A549 (cell line): ENCODE results near the gene SHFL. TPM values are rescaled to one million over a fixed set of nuclear protein-coding genes. Genes with fewer than 3 reads are reported as not detected.

Experiments
- ATAC-seq, 2 experiments: fragments of 200-7000 bp in 1 of 2; fragments of >200 bp in 1 of 2; cut with Nextera tagmentation in 1 of 2; cut with Tn5 transposase in 1 of 2; 3 replicates each; pipeline versions ENCODE4 v1.8.0 to v1.9.1; 2018 to 2020; ENCODE audit warnings: mild to moderate bottlenecking in 1 of 2, moderate library complexity in 1 of 2
- CTCF ChIA-PET: fragments of 300-600 bp; sonication (Branson Sonifier 250); formaldehyde crosslinking; extraction: SDS; loops from one replicate; lab custom pipeline; 2021; ENCODE audit warnings: antibody characterized with exemption, inconsistent platforms; lab: Yijun Ruan, JAX
- POLR2A ChIA-PET: fragments of 350-600 bp; formaldehyde crosslinking; extraction: SDS; loops from one replicate; lab custom pipeline; 2021; ENCODE audit warnings: antibody characterized with exemption, inconsistent platforms; lab: Yijun Ruan, JAX
- DNase-seq, 2 experiments: peaks; one replicate each; pipeline versions ENCODE4 v3.0.0 to v3.0.0-alpha.2; 2011 to 2016; ENCODE audit warnings: low read depth in 1 of 2, low spot score in 1 of 2
- FAIRE-seq: peaks from 2 replicates; lab custom pipeline; 2011; peaks lifted over from hg19 to GRCh38; lab: Jason Lieb, UNC
- H3K27ac ChIP-seq, 2 experiments: fragments of >200 bp; sonication (Bioruptor Twin); formaldehyde crosslinking; 3 replicates each; pipeline ENCODE4 v1.5.1; 2016 to 2017
- H3K4me1 ChIP-seq: fragments of >200 bp; sonication (Bioruptor Twin); formaldehyde crosslinking; 3 replicates; pipeline ENCODE4 v1.6.1; 2016
- H3K4me2 ChIP-seq: fragments of >200 bp; sonication (Bioruptor Twin); formaldehyde crosslinking; 3 replicates; pipeline ENCODE4 v1.6.1; 2016
- H3K4me3 ChIP-seq: fragments of >200 bp; sonication (Bioruptor Twin); formaldehyde crosslinking; 3 replicates; pipeline ENCODE4 v1.5.1; 2016
- H3K9me3 ChIP-seq: fragments of >200 bp; sonication (Bioruptor Twin); formaldehyde crosslinking; 3 replicates; pipeline ENCODE4 v1.6.1; 2016
- POLR2A ChIP-seq: IDR thresholded peaks from 2 replicates; pipeline ENCODE4 v1.6.1; 2012; ENCODE audit warnings: mild to moderate bottlenecking, low read length
- WGBS: methylation state at CpG from one replicate; pipeline ENCODE4 v1.1.6; 2017; ENCODE audit errors: missing lambda C conversion rate; 5-methylcytosine and 5-hydroxymethylcytosine counted together
- polyA plus RNA-seq, 4 experiments: library from polyadenylated mRNA; depleted of rRNA in 3 of 4; stranded (reverse); fragments of >200 nt; fragmentation: RNase III in 1 of 4; extraction: RNeasy Plus Mini Kit Qiagen cat#74134 plus additional on column Dnase treatment in 1 of 4; gene quantifications; 2 replicates in 3 of 4; 3 replicates in 1 of 4; pipeline ENCODE4 v1.2.3, GENCODE V29; 2011 to 2017
- small RNA-seq, 6 experiments: library from RNA; depleted of rRNA; stranded (forward); fragments of <200 nt; gene quantifications; one replicate each; pipeline ENCODE3, GENCODE V24; 2012

SHFL gene
- polyA plus RNA-seq, 2 of the 4 experiments (the other 2 are of a cell fraction) = 10.1 to 12.5 TPM

DNA sequence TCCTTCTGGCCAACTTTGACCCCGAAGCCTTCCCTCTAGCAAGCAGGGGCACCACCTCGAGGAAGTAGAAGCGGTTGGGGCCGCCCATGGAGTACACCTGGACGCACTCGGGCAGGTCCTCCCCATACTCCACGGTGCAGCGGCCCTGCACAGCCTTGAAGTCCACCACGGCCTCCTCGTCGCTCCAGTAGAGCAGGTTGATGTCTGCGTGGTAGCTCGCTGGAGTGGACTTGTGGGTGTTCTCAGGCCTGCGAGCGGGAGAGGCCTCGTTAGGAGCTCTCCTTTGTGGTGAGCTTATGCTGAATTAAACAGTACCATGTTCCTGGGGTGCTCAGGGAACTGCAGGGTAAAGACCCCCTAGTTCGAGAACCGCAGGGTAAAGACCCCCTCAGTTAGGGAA, 55.9 kb downstream of the SHFL start:
- Histone ChIP-seq H3K27ac (no peak overlapping the region), H3K4me2 (no peak overlapping the region), H3K4me3 (no peak overlapping the region), H3K4me1 (no peaks in the 10 kb centered on the region), H3K9me3 (no peaks in the 10 kb centered on the region)
- CTCF ChIA-PET = interaction anchor here (0.5 to 1.3 kb wide), 2 partner anchors 22 to 289 kb away, joined by 4 read pairs; no protein-coding TSS in a partner anchor
- FAIRE-seq (no peak), DNase-seq (no peak), ATAC-seq (no peak)
- 95% methylated on average over 18 of the region's 18 CpGs for WGBS
- POLR2A ChIA-PET = no interaction called here
- no peak for TF ChIP-seq POLR2A

Small RNA genes lying within 50 kb of the gene (small RNA-seq; reads per million reads assigned to genes)
- 0 reads per million in 6 experiments for gene MIR5589
- 2.1 to 54.3 (median 25.8) reads per million in 6 experiments for gene SNORD105
- 2.8 to 1,544 (median 87.0) reads per million in 6 experiments for gene SNORD105B

Other genes starting within 250 kb of the SHFL start
- 6.5 and 6.6 TPM in 2 replicates for gene OLFM2, start 149.8 kb upstream of the SHFL start, polyA plus RNA-seq (2011; rRNA removed)
- gene OLFM2, start 149.8 kb upstream of the SHFL start, polyA plus RNA-seq (2017; fragmentation: RNase III; extraction: RNeasy Plus Mini Kit Qiagen cat#74134 plus additional on column Dnase treatment) = 6.6 to 8.0 TPM (median 7.7 TPM) in 3 replicates
- 0.11 and 0.12 TPM in 2 replicates for gene COL5A3, start 75.8 kb upstream of the SHFL start, polyA plus RNA-seq (2011; rRNA removed)
- gene COL5A3, start 75.8 kb upstream of the SHFL start, polyA plus RNA-seq (2017; fragmentation: RNase III; extraction: RNeasy Plus Mini Kit Qiagen cat#74134 plus additional on column Dnase treatment) = 0.24 to 0.47 TPM (median 0.36 TPM) in 3 replicates
- not detected in 2 replicates for gene RDH8, start 72.8 kb upstream of the SHFL start, polyA plus RNA-seq (2011; rRNA removed)
- 0.05 TPM in 1 of 3 replicates, not detected in the others for gene RDH8, start 72.8 kb upstream of the SHFL start, polyA plus RNA-seq (2017; fragmentation: RNase III; extraction: RNeasy Plus Mini Kit Qiagen cat#74134 plus additional on column Dnase treatment)
- 0.04 and 0.19 TPM in 2 replicates for gene ANGPTL6, start 16.4 kb downstream of the SHFL start, polyA plus RNA-seq (2011; rRNA removed)
- gene ANGPTL6, start 16.4 kb downstream of the SHFL start, polyA plus RNA-seq (2017; fragmentation: RNase III; extraction: RNeasy Plus Mini Kit Qiagen cat#74134 plus additional on column Dnase treatment) = 0.12 to 0.31 TPM (median 0.18 TPM) in 3 replicates
- gene PPAN, start 20.0 kb downstream of the SHFL start, polyA plus RNA-seq (2011; rRNA removed) = 26.6 and 30.8 TPM in 2 replicates
- gene PPAN, start 20.0 kb downstream of the SHFL start, polyA plus RNA-seq (2017; fragmentation: RNase III; extraction: RNeasy Plus Mini Kit Qiagen cat#74134 plus additional on column Dnase treatment) = 64.0 to 68.1 TPM (median 65.0 TPM) in 3 replicates
- 1.9 and 2.3 TPM in 2 replicates for gene P2RY11, start 25.4 kb downstream of the SHFL start, polyA plus RNA-seq (2011; rRNA removed)
- 5.8 to 9.0 TPM (median 6.4 TPM) in 3 replicates for gene P2RY11, start 25.4 kb downstream of the SHFL start, polyA plus RNA-seq (2017; fragmentation: RNase III; extraction: RNeasy Plus Mini Kit Qiagen cat#74134 plus additional on column Dnase treatment)
- gene EIF3G, start 33.6 kb downstream of the SHFL start, polyA plus RNA-seq (2011; rRNA removed) = 60.9 and 81.6 TPM in 2 replicates
- 147 to 160 TPM (median 151 TPM) in 3 replicates for gene EIF3G, start 33.6 kb downstream of the SHFL start, polyA plus RNA-seq (2017; fragmentation: RNase III; extraction: RNeasy Plus Mini Kit Qiagen cat#74134 plus additional on column Dnase treatment)
- gene DNMT1, start 108.6 kb downstream of the SHFL start, polyA plus RNA-seq (2011; rRNA removed) = 85.2 and 86.2 TPM in 2 replicates
- 85.2 to 90.5 TPM (median 86.3 TPM) in 3 replicates for gene DNMT1, start 108.6 kb downstream of the SHFL start, polyA plus RNA-seq (2017; fragmentation: RNase III; extraction: RNeasy Plus Mini Kit Qiagen cat#74134 plus additional on column Dnase treatment)
- gene S1PR2, start 145.0 kb downstream of the SHFL start, polyA plus RNA-seq (2011; rRNA removed) = 0.72 and 0.85 TPM in 2 replicates
- gene S1PR2, start 145.0 kb downstream of the SHFL start, polyA plus RNA-seq (2017; fragmentation: RNase III; extraction: RNeasy Plus Mini Kit Qiagen cat#74134 plus additional on column Dnase treatment) = 0.87 to 0.96 TPM (median 0.93 TPM) in 3 replicates
- 25.9 and 26.4 TPM in 2 replicates for gene MRPL4, start 165.9 kb downstream of the SHFL start, polyA plus RNA-seq (2011; rRNA removed)
- gene MRPL4, start 165.9 kb downstream of the SHFL start, polyA plus RNA-seq (2017; fragmentation: RNase III; extraction: RNeasy Plus Mini Kit Qiagen cat#74134 plus additional on column Dnase treatment) = 51.4 to 52.2 TPM (median 51.8 TPM) in 3 replicates
- gene ICAM1, start 184.8 kb downstream of the SHFL start, polyA plus RNA-seq (2011; rRNA removed) = 1.4 and 3.5 TPM in 2 replicates
- gene ICAM1, start 184.8 kb downstream of the SHFL start, polyA plus RNA-seq (2017; fragmentation: RNase III; extraction: RNeasy Plus Mini Kit Qiagen cat#74134 plus additional on column Dnase treatment) = 1.2 to 2.6 TPM (median 1.5 TPM) in 3 replicates
- not detected in 2 replicates for gene ICAM4, start 200.6 kb downstream of the SHFL start, polyA plus RNA-seq (2011; rRNA removed)
- gene ICAM4, start 200.6 kb downstream of the SHFL start, polyA plus RNA-seq (2017; fragmentation: RNase III; extraction: RNeasy Plus Mini Kit Qiagen cat#74134 plus additional on column Dnase treatment) = not detected in 3 replicates
- gene ICAM5, start 203.6 kb downstream of the SHFL start, polyA plus RNA-seq (2011; rRNA removed) = 0.35 and 0.58 TPM in 2 replicates
- 0.77 to 1.5 TPM (median 0.81 TPM) in 3 replicates for gene ICAM5, start 203.6 kb downstream of the SHFL start, polyA plus RNA-seq (2017; fragmentation: RNase III; extraction: RNeasy Plus Mini Kit Qiagen cat#74134 plus additional on column Dnase treatment)
- gene ZGLP1, start 223.5 kb downstream of the SHFL start, polyA plus RNA-seq (2011; rRNA removed) = 0.84 and 1.2 TPM in 2 replicates
- gene ZGLP1, start 223.5 kb downstream of the SHFL start, polyA plus RNA-seq (2017; fragmentation: RNase III; extraction: RNeasy Plus Mini Kit Qiagen cat#74134 plus additional on column Dnase treatment) = 1.7 to 2.1 TPM (median 1.9 TPM) in 3 replicates
- 9.9 and 13.1 TPM in 2 replicates for gene FDX2, start 229.7 kb downstream of the SHFL start, polyA plus RNA-seq (2011; rRNA removed)
- gene FDX2, start 229.7 kb downstream of the SHFL start, polyA plus RNA-seq (2017; fragmentation: RNase III; extraction: RNeasy Plus Mini Kit Qiagen cat#74134 plus additional on column Dnase treatment) = 22.2 to 25.8 TPM (median 23.5 TPM) in 3 replicates
- 1.8 and 3.0 TPM in 2 replicates for gene RAVER1, start 247.2 kb downstream of the SHFL start, polyA plus RNA-seq (2011; rRNA removed)
- gene RAVER1, start 247.2 kb downstream of the SHFL start, polyA plus RNA-seq (2017; fragmentation: RNase III; extraction: RNeasy Plus Mini Kit Qiagen cat#74134 plus additional on column Dnase treatment) = 20.4 to 22.1 TPM (median 21.4 TPM) in 3 replicates